ENCODE measurements around the gene SAMD11.
"Not testable (repeated sequence)": the region's sequence is repeated elsewhere in the genome, so short reads cannot be mapped to it uniquely, and the experiment has no call there.

SAMD11 gene

DNA sequence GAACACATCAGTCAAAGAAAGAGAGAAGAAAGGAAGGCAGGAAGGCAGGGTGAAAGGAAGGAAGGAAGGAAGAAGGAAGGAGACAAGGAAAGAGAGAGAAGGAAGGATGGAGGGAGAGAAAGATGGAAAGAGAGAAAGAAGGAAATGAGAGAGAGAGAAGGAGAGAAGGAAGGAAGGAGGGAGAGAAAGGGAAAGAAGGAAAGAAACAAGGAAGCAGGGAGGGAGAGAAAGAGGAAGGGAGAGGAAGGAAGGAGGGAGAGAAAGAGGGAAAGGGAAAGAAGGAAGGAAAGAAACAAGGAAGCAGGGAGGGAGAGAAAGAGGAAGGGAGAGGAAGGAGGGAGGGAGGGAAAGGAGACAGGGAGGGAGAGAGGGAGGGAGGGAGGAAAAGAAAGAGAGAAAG lies 35.4 kb upstream of the SAMD11 start:
- peaks cover 98% of the 10 kb centered on the region for H3K27me3 Mint-ChIP-seq (ENCODE audit: low read depth, poor library complexity)
- H3K27ac Mint-ChIP-seq = no peak overlapping the region

GRCh38 chr1:889774-890173 lies 33.9 kb upstream of the SAMD11 start:
- H3K4me1 Mint-ChIP-seq; H3K9me3 Mint-ChIP-seq; DNase-seq; H3K27ac Mint-ChIP-seq; H3K4me3 Mint-ChIP-seq; H3K36me3 Mint-ChIP-seq (ENCODE audit: low read depth): not testable (repeated sequence)
- H3K27me3 Mint-ChIP-seq (ENCODE audit: low read depth, poor library complexity) = peaks cover 98% of the 10 kb centered on the region

More for the DNA sequence above, 35.4 kb upstream of the SAMD11 start:
- Mint-ChIP-seq H3K36me3 (ENCODE audit: low read depth) (no peaks in the 10 kb centered on the region), H3K4me3 (no peak overlapping the region), H3K4me1 (no peaks in the 10 kb centered on the region), H3K9me3 (peaks cover 17% of the 10 kb centered on the region)
- DNase-seq = no peak
- TF ChIP-seq, protein P1, sequence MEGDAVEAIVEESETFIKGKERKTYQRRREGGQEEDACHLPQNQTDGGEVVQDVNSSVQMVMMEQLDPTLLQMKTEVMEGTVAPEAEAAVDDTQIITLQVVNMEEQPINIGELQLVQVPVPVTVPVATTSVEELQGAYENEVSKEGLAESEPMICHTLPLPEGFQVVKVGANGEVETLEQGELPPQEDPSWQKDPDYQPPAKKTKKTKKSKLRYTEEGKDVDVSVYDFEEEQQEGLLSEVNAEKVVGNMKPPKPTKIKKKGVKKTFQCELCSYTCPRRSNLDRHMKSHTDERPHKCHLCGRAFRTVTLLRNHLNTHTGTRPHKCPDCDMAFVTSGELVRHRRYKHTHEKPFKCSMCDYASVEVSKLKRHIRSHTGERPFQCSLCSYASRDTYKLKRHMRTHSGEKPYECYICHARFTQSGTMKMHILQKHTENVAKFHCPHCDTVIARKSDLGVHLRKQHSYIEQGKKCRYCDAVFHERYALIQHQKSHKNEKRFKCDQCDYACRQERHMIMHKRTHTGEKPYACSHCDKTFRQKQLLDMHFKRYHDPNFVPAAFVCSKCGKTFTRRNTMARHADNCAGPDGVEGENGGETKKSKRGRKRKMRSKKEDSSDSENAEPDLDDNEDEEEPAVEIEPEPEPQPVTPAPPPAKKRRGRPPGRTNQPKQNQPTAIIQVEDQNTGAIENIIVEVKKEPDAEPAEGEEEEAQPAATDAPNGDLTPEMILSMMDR (IDR thresholded peaks at IDR 0.05) = no peak

GRCh38 chr1:890234-890633 lies 33.5 kb upstream of the SAMD11 start:
- not testable (repeated sequence) for H3K4me1 Mint-ChIP-seq; H3K36me3 Mint-ChIP-seq (ENCODE audit: low read depth); H3K4me3 Mint-ChIP-seq; H3K9me3 Mint-ChIP-seq; H3K27ac Mint-ChIP-seq; DNase-seq
- peaks cover 98% of the 10 kb centered on the region for H3K27me3 Mint-ChIP-seq (ENCODE audit: low read depth, poor library complexity)

DNA sequence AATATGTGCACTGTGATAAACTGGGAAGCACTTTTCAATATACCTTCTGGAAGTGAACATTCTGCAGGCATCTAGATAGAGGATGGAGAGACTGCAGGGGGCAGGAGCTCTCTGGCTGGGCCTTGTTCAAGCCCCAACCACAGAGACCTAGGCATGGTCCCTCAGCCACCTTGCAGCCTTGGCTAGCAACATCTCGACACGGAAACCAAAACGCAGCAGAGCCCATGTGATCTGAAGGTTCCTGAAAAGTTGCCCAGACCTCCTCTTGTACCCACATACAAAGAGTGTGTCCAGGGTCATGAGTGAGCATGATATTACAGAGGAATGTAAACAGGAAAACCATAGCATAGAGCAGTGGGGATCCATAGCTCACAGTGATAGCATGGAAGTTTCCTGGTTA lies 33.1 kb upstream of the SAMD11 start:
- Mint-ChIP-seq H3K27me3 (ENCODE audit: low read depth, poor library complexity) (peaks cover 98% of the 10 kb centered on the region), H3K4me1 (no peaks in the 10 kb centered on the region), H3K9me3 (peaks cover 3% of the 10 kb centered on the region), H3K36me3 (ENCODE audit: low read depth) (no peaks in the 10 kb centered on the region), H3K27ac (no peak overlapping the region), H3K4me3 (no peak overlapping the region)
- DNase-seq = no peak
- TF ChIP-seq, protein P1 (IDR thresholded peaks at IDR 0.05) = no peak

- TF ChIP-seq, protein P1 (IDR thresholded peaks at IDR 0.05) = no peak
- no peak for DNase-seq
- peaks cover 97% of the 10 kb centered on the region for H3K27me3 Mint-ChIP-seq (ENCODE audit: low read depth, poor library complexity)
Measured at GRCh38 chr1:897226-897625, 26.5 kb upstream of the SAMD11 start.

GRCh38 chr1:897951-898350 lies 25.8 kb upstream of the SAMD11 start:
- H3K9me3 Mint-ChIP-seq; H3K36me3 Mint-ChIP-seq (ENCODE audit: low read depth); DNase-seq; H3K4me3 Mint-ChIP-seq; H3K4me1 Mint-ChIP-seq; H3K27ac Mint-ChIP-seq: not testable (repeated sequence)
- H3K27me3 Mint-ChIP-seq (ENCODE audit: low read depth, poor library complexity) = peaks cover 99% of the 10 kb centered on the region

More at GRCh38 chr1:897226-897625, 26.5 kb upstream of the SAMD11 start:
- Mint-ChIP-seq H3K4me3 (no peak overlapping the region), H3K9me3 (no peaks in the 10 kb centered on the region), H3K36me3 (ENCODE audit: low read depth) (no peaks in the 10 kb centered on the region), H3K27ac (no peak overlapping the region), H3K4me1 (no peaks in the 10 kb centered on the region)

- Mint-ChIP-seq H3K4me3 (no peak overlapping the region), H3K27me3 (ENCODE audit: low read depth, poor library complexity) (peaks cover 92% of the 10 kb centered on the region), H3K9me3 (no peaks in the 10 kb centered on the region), H3K27ac (no peak overlapping the region), H3K4me1 (no peaks in the 10 kb centered on the region), H3K36me3 (ENCODE audit: low read depth) (no peaks in the 10 kb centered on the region)
- TF ChIP-seq, protein P1 (IDR thresholded peaks at IDR 0.05) = no peak
- DNase-seq = no peak
Measured at GRCh38 chr1:899636-900317, 23.9 kb upstream of the SAMD11 start.
